GM18508 (cell line): Measurements from ENCODE around the gene PROSER3.
"Not testable (repeated sequence)": the region's sequence is repeated elsewhere in the genome, so short reads cannot be mapped to it uniquely, and the experiment has no call there.

Source experiments
- ATAC-seq: cut with Tn5 transposase; IDR thresholded peaks from one replicate; pipeline ENCODE4 v1.9.1; 2021; ENCODE audit warnings: moderate number of reproducible peaks; ENCODE audit not compliant: insufficient read depth, unreplicated experiment

The PROSER3 gene

DNA sequence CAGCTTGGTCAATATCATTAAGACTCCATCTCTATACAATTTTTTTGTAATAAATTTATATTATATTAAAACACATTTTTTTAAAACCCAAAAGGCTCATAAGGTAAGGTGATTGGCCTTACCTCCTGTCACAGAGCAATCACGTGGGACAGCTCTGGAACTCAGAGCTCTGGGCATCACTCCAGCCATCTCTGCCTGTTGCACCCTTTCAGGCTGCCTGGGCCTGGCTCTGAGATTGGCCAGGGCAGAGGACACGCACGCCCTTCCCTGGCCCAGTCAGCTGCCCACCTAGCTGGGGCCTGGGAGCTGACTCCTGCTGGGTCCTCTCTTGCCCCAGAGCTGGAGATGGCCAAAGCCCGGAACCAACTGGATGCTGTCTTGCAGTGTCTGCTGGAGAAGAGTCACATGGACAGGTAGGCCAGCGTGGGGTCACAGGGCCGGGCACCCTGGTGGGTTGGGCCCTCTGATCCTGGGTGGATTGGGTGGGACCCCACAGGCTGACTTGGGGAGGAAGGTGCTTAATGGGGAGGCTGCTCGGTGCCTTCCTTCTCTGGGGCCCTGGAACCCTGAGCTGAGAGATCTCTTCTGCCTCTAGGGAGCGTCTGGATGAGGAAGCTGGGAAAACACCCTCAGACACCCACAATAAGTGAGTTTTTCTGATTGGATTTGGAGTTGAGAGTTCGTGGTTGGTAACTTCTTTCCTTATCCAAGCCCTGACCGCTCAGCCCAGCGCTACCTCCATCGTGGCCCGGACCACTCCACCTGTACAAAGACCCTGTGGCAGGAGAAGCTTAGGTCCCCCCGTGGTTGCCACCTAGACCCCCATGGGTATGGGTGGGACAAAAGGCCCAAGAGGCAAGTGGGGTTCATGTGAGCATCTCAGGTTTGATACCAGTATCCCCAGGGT, 5.9 kb upstream of the PROSER3 start:
- ATAC-seq, result no peak

DNA sequence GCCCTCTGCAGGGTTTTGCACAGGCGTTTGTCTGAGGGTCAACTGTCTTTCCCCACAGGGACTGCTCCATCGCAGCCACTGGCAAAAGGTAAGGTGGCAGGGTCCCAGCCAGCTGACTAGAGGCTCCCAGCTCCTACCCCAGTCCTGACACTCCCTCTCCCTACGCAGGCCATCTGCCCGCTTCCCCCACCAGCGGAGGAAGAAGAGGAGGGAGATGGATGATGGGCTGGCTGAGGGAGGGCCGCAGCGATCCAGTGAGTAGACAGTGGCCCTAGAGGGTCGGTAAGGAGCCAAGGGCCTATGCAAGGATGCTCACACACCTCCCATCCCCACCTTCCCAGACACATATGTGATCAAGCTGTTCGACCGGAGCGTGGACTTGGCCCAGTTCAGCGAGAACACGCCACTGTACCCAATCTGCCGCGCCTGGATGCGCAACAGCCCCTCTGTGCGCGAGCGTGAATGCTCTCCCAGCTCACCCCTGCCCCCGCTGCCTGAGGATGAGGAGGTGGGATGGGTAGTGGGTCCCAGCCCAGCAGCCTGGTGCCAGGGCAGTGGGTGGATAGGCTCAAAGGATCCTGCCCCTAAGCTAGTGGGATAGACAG, 5.1 kb upstream of the PROSER3 start:
- no peak for ATAC-seq

- no peak for ATAC-seq
Observed at GRCh38 chr19:35753634-35754369, 4.2 kb upstream of the PROSER3 start.

DNA sequence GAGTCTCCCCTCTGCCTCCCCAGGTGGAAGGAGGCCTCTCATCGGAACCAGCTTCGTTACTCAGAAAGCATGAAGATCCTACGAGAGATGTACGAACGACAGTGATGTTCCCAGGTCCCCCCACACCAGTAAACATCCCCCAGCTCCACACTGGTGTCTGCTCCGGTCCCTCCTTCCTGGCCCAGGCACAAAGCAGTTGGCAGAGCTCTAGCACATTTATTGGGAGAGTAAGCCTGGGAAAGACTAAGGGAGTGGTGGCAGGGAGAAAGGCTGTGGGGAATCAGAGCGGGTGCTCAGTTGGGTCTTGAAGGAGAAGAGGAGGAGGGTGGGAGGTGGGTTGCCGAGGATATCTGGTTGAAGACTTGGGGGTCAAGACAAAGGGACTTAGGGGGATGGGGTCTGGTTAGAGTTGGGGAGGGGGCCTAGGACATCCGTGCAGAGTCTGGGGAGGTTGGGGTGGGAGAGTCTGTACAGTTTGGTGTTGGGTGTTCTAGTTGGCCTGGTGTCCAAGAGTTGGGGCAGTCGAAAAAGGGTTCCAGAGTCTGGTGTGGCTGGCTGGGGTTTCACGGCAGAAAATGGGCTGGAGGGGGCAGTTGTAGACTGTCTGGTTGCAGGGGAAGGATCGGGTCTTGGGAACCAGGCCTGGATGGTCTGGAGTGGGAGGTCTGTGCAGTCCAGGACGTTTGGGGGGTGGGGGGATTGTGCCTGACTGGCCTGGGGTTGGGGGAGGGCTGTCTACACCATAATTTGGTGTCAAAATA, 3.4 kb upstream of the PROSER3 start:
- ATAC-seq, result no peak

DNA sequence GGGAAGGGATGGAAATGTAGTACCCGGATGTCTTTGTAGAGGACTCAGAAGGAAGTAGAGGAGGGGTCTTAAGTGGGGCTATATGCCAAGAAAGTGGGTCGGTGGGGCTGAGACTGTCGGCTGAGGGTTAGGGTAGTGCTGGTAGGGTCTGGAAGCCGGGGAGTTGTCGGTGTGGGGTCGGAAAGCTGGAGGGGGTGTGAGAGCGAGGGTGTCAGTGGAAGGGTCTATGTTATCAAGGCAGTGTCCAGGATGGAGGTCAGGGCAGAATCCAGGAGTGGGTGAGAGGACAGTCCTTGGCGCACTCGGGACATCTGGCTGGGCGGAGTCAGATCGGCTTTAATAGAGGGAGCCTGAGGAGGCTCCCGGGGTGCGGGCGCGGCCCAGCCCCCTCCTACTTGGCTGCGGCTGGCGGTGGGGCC, 2.8 kb upstream of the PROSER3 start:
- ATAC-seq, result no peak

DNA sequence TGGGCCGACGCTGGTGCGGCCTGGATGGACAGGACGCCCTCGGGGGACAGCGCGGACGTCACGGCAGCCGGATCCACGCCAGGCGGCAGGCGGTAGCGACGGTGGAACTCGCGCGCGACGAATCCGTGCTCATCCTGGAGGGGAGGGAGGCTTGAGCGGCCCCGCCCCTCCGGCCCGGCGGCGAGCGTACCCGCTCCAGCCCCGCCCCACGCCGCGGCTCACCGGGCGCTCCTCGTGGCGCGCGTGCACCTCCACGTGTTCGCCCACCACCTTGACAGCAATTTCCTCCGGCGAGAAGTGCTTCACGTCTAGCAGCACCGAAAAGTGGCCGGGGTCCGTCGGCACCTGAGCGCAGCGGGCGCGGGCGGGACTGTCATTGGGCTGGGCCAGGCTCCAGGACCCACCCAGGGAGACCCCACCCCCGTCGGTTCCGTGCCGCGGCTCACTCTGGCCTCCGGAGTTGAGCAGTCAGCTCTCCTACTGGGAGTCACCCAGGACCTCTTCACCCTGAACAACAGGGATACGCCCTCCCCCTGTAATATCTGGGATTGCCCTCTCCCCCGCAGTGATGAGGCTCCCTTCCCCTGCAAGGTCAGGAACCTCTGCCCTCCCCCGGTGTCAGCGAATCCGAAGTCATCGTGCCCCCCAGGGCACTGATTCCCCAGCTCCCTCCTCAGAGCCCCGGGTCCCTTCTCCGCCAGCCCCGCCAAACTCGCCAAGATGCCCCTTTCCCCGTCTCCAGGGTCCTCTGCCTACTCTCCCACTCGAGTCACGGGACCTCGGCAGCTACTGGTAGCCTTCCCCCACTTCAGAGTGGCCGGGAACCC, 2.2 kb upstream of the PROSER3 start:
- no peak for ATAC-seq

DNA sequence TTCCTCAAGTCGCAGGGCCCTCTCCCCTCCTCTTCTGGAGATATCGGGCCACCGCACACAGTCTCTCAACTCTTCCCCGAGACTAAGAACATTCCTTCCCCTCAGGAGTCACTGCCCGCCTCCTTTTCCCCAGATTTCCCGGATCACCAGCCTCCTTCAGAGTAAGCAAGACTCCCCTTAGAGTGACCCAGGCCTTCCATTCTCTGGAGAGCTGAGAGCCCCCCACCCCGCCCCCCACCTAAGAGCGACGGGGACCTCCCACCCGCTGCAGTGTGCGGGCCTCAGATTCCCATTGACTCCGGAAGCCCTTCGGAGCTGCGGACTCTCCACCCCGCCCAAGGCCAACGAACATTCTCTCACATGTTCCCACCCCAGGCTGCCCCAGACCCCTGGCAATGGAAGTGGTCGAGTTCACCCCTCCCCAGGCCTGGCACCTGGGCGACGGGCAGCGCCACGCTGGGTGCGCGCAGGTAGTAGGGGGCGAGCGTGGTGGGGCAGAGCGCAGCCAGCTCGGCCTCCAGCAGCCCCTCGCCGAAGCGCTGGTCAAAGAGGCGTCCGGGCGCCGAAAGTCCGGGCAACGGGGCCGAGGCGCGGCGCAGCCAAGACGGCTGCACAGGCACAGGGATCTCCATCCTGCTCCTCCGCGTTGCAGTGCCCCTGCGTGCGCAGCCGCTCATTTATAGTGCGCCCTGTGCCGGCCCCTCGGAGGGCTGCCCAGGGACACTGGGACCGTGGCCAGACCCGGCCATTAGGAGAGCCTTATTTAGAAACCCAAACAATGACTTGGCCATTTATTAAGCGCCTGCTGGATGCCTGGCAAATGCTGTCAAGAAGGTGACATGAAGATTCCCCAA, 1.4 kb upstream of the PROSER3 start, which contains the start of gene HSPB6:
HSPB6 (minus strand) TSS at position 653 of the 854 bp plus-strand sequence; CDS start at position 632, 21 bp downstream.
- no peak for ATAC-seq

DNA sequence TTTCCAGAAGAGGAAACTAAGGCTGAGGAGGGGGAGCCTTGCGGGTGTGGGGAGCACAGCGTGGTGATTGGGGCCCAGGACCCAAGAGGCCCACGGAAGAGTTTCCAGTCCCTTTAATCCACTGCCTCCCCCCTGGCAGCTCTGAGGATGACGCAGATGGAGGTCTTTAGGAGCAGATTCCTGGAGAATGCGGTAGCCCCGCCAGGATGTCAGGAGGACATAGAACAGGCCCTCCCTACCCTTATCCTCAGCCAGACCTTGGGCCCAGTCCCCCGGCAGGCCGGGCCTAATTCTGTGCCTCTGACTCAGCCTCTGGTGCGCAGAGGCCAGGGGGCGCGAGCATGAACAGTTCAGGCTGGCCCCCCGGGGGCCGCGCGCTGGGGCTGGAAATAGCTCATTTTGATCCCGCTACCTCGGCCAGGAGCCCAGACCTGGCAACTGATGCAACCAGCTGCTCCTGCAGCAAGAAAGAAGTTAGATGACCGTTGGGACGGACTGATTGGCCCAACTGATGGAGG, 686 bp upstream of the PROSER3 start:
- no peak for ATAC-seq

DNA sequence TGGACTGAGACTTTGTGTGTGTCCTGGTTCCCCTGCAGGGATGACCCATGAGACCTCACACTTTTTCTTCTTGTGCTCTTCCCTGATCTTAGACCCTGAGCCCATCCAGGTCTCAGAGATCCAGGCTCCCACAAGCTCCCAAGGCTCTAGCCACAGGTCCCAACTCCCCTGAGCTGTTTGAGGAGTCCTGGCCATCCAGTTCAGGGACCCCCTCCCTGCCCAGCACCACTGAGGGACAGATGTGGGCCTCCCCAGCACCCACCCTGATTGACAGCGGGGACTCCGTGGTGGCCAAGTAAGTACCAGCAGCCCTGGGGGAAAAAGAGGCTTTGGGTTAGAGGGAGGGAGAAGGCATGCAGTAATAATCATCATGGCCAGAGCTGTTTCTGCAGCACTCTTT, 1.7 kb downstream of the PROSER3 start:
- ATAC-seq, result no peak

DNA sequence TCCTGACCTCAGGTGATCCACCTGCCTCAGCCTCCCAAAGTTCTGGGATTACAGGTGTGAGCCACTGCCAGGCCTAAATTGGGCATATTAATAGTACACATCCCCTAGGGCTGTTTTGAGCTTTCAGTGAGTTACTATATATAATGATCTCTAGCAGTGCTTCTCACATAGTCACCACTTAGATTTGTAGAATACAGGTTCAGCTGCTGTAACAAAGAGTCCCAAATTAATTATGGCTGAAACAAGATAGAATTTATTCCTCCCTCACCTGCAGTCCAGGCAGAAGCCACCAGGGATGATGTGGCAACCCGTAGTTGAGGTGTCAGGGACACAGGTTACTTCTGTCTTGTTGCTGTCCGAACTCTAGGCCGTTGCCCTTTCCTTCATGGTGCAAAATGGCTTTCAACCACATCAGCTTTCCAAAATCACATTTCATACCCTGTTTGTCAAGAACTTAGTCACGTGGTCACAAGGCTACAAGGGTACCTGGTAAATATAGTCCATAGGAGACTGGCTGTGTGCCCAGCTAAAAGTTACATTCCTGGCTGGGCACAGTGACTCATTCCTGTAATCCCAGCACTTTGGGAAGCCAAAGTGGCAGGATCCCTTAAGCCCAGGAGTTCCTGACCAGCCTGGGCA, 2.9 kb downstream of the PROSER3 start:
- no peak for ATAC-seq

- ATAC-seq, result no peak
Observed at GRCh38 chr19:35764432-35765315, 6.7 kb downstream of the PROSER3 start.

DNA sequence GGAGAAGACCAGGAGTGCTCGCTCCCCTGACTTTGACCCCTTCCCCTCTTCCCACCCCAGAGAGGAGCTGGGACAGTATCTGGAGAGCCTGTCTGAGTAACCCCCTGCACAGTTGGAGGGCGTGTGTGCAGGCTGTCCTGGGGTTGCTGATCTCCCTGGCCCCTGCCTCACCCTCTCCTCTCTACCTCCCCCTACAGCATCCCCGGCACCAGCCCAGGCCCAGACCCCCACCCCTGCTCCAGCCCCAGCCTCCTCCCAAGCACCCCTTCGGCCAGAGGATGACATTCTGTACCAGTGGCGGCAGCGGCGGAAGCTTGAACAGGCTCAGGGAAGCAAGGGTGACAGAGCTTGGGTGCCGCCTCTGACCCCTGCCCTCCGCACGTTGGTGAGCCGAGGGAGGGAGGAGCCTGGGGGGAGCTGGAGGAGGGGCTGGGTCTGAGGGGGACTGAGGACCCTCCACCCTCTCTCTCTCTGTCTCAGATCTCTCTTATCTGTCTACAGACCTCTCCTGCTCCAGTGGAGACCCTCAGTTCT, 8.7 kb downstream of the PROSER3 start:
- ATAC-seq, result no peak

DNA sequence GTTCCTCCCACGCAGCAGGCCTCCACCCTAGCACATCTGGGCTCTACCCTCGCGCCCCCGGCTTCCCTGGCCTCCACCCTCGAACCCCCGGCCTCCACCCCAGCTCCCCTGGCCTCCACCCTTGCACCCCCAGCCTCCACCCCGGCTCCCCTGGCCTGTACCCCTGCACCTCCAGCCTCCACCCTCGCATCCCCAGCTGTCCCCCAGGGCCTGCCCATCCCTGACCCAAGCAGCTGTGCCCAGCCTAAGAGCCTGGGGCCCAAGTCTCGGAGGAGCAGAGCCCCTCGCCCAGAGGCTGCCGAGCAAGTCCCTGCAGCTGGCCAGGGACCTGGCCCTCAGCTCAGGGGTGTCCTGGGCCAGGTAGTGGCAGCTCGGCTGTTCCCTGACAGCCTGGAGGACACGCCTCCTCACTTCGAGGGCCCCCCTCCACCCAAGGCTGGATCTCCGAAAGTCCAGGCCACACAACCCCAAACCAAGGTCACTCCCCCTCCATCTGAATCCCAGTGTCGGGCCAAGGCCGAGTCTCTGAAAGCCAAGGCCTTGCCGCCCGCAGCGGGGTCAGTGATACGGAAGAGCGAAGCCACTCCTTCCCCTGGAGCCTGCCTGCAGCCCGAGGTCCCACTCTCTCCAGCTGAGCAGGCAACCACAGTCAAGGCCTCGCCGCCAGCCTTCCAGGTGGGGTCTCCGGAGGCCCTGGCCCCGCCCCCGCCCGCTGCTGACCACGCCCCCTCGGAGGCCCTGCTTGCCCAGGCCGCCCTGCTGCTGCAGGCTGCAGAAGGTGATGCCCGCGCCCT, 9.5 kb downstream of the PROSER3 start:
- ATAC-seq, result no peak

- ATAC-seq, result no peak
Observed at GRCh38 chr19:35768082-35768421, 10.1 kb downstream of the PROSER3 start.

DNA sequence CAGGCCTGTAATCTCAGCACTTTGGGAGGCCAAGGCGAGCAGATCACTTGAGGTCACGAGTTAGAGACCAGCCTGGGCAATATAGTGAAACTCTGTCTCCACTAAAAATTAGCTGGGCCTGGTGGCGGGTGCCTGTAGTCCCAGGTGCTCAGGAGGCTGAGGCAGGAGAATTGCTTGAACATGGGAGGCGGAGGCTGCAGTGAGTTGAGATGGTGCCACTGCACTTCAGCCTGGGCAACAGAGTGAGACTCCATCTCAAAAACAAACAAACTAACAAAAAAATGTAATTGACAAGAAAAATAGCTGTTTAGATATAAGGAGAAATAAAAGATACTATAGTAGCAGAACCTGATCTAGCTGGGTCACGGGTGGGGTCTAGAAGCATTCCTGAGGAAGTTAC, 14.4 kb downstream of the PROSER3 start:
- not testable (repeated sequence) for ATAC-seq
